ENCODE data around the gene BNC2. TPM values are rescaled to one million over a fixed set of nuclear protein-coding genes. Genes with fewer than 3 reads are reported as not detected.

The BNC2 gene
- total RNA-seq, 2 donors from 2014 or later, result 16.1 to 16.9 TPM

- no peak for DNase-seq (ENCODE audit: low spot score)
- peaks cover 26 to 53% of the 10 kb centered on the region in 2 donors for H3K4me1 ChIP-seq (ENCODE audit: control insufficient read depth in 1 of 2, low read depth in 2 of 2)
Observed at GRCh38 chr9:16622541-16622940, 247.9 kb downstream of the BNC2 start.

GRCh38 chr9:16619914-16620520 is 250.5 kb downstream of the BNC2 start:
- peaks cover 13 to 28% of the 10 kb centered on the region in 2 donors for H3K4me1 ChIP-seq (ENCODE audit: control insufficient read depth in 1 of 2, low read depth in 2 of 2)
- H3K27me3 ChIP-seq (replicated peaks; ENCODE audit: insufficient read depth), result no peaks in the 10 kb centered on the region
- TF ChIP-seq CTCF (IDR thresholded peaks at IDR 0.05), result no peak
- no peak for ATAC-seq (ENCODE audit: insufficient number of reproducible peaks, low FRiP score, low read depth)
- DNase-seq (ENCODE audit: low spot score), result no peak
- H3K27ac ChIP-seq, result no peak overlapping the region
- no peaks in the 10 kb centered on the region for H3K9me3 ChIP-seq
- H3K36me3 ChIP-seq, result no peaks in the 10 kb centered on the region
- no peak overlapping the region for H3K4me3 ChIP-seq

More at GRCh38 chr9:16622541-16622940, 247.9 kb downstream of the BNC2 start:
- no peaks in the 10 kb centered on the region for H3K9me3 ChIP-seq
- H3K27ac ChIP-seq, result no peak overlapping the region
- no peak overlapping the region for H3K4me3 ChIP-seq
- TF ChIP-seq CTCF (IDR thresholded peaks at IDR 0.05), result no peak
- H3K27me3 ChIP-seq (replicated peaks; ENCODE audit: insufficient read depth), result no peaks in the 10 kb centered on the region
- ATAC-seq (ENCODE audit: insufficient number of reproducible peaks, low FRiP score, low read depth), result no peak
- H3K36me3 ChIP-seq, result no peaks in the 10 kb centered on the region

DNA sequence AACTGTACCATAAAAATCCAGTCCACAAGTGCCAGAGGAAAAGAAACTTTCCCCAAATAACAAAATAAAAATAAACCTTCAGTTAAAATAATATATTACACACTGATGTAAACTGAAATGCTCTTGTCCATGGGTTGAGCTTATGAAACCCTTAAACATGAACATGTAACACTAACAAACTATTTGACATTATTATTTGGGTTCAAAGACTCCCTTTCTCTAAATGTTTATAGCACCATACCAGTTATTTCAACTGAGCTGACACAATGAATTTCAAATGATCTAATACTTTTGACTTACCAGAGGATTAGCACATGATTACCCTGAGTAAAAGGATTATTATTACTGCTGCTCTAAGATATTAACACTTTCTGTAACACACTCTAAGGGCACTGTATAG is 251.1 kb downstream of the BNC2 start:
- H3K27me3 ChIP-seq (replicated peaks; ENCODE audit: insufficient read depth), result no peaks in the 10 kb centered on the region
- no peaks in the 10 kb centered on the region for H3K9me3 ChIP-seq
- TF ChIP-seq CTCF (IDR thresholded peaks at IDR 0.05), result no peak
- no peak for DNase-seq (ENCODE audit: low spot score)
- H3K4me1 ChIP-seq (ENCODE audit: control insufficient read depth in 1 of 2, low read depth in 2 of 2), result peaks cover 13 to 24% of the 10 kb centered on the region in 2 donors
- no peak overlapping the region for H3K27ac ChIP-seq
- no peak for ATAC-seq (ENCODE audit: insufficient number of reproducible peaks, low FRiP score, low read depth)
- no peaks in the 10 kb centered on the region for H3K36me3 ChIP-seq
- no peak overlapping the region for H3K4me3 ChIP-seq

DNA sequence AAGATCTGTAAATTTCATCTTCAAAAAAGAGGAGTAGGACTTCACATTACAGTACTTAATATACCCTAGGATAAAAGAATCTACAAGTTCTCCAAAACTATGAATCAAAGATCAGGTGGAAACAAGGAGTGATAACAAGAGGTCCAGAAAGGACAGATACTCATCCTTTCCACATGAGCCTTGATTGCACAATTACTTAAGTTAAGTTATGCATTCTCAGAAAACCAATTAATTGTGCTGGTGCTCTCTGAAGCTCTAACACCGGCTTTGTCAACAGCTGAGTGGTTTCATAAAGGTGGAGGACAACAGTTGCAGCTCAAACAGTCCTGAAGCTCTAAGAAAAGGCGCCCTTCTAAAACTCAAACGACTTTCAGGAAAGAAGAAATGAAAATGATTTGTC is 251.9 kb downstream of the BNC2 start:
- no peak overlapping the region for H3K4me3 ChIP-seq
- H3K4me1 ChIP-seq (ENCODE audit: control insufficient read depth in 1 of 2, low read depth in 2 of 2), result peaks cover 13 to 24% of the 10 kb centered on the region in 2 donors
- no peak for TF ChIP-seq CTCF (IDR thresholded peaks at IDR 0.05)
- no peak overlapping the region for H3K27ac ChIP-seq
- no peaks in the 10 kb centered on the region for H3K27me3 ChIP-seq (replicated peaks; ENCODE audit: insufficient read depth)
- ATAC-seq (ENCODE audit: insufficient number of reproducible peaks, low FRiP score, low read depth) (no peak), DNase-seq (ENCODE audit: low spot score) (no peak)
- no peaks in the 10 kb centered on the region for H3K9me3 ChIP-seq
- no peaks in the 10 kb centered on the region for H3K36me3 ChIP-seq

DNA sequence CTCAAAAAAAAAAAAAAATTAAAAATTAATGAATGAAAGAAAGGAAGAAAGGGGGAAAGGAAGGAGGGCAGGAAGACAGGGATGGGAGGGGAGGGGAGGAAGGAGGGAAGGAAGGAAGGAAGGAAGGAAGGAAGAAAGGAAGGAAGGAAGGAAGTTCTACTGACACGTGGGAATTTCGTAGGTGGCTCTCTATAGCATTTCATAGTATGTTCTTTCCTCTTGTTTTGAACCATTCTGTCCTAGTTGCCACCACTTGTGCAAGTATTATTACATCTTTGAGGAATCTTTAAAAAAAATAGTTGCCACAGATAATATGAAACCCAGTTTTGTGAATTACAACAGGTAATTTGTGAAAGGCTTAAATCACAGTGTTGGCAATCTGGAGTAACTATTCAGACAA is 253.8 kb downstream of the BNC2 start:
- H3K36me3 ChIP-seq, result no peaks in the 10 kb centered on the region

More for the DNA sequence above, 253.8 kb downstream of the BNC2 start:
- ATAC-seq (ENCODE audit: insufficient number of reproducible peaks, low FRiP score, low read depth) (no peak), DNase-seq (ENCODE audit: low spot score) (no peak)
- H3K27ac ChIP-seq, result no peak overlapping the region
- H3K4me1 ChIP-seq (ENCODE audit: control insufficient read depth in 1 of 2, low read depth in 2 of 2), result peaks cover 13 to 24% of the 10 kb centered on the region in 2 donors
- no peaks in the 10 kb centered on the region for H3K9me3 ChIP-seq
- no peak for TF ChIP-seq CTCF (IDR thresholded peaks at IDR 0.05)
- H3K27me3 ChIP-seq (replicated peaks; ENCODE audit: insufficient read depth), result no peaks in the 10 kb centered on the region
- H3K4me3 ChIP-seq, result no peak overlapping the region
